Measurements from ENCODE around the gene LPP. TPM values are rescaled to one million over a fixed set of nuclear protein-coding genes. Genes with fewer than 3 reads are reported as not detected.

Gene LPP
- total RNA-seq, 2 experiments from 2014 or later: 27.5 to 31.8 TPM

DNA sequence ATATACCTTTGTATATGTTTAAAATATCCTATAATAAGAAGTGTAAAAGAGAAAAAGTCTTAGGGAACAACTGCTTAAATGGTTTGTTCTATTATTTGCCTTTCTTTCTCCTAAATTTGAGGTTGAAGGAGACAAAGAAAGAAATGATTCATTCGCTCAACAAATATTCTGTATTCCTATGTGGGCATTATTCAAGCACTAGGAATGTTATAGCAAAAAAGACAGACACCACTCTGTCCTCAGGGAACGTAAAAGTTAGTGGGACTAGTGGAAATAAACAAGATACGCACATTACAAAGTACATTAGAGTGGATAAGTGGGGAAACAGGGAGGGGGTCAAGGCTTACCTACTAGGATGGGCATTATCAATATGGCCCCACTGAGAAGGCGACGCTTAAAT, 332.2 kb downstream of the LPP start:
- no peak overlapping the region for H3K4me3 Mint-ChIP-seq
- peaks cover 5% of the 10 kb centered on the region for H3K9me3 Mint-ChIP-seq
- H3K27me3 Mint-ChIP-seq (ENCODE audit: low read depth): no peaks in the 10 kb centered on the region
- peaks cover 25% of the 10 kb centered on the region for H3K36me3 Mint-ChIP-seq (ENCODE audit: low read depth)
- CTCF ChIA-PET: no interaction called here
- DNase-seq: no peak
- no peak overlapping the region for H3K27ac Mint-ChIP-seq
- peaks cover 4% of the 10 kb centered on the region for H3K4me1 Mint-ChIP-seq (ENCODE audit: low read depth)
- intact Hi-C loops (cut with micrococcal nuclease): no loop called here

DNA sequence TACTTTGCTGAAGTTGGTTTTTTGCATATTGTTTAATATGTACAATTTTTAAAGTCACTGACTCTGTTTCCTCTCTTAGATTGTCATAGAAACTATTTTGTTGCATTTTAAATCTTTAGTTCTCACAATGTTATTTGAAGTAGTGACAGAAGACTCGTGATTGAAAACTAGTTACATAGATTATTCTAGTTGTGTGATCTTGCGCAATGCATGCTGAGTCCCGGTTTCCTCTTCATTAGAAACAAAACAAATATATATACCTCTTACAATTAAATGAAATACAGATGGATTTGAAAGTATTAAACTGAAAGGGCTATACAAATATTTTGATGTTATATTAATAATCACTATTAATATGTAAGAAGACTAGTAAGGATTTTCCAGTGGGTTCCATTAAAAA, 333.0 kb downstream of the LPP start:
- Mint-ChIP-seq H3K27ac (no peak overlapping the region), H3K9me3 (peaks cover 4% of the 10 kb centered on the region), H3K36me3 (ENCODE audit: low read depth) (peaks cover 22% of the 10 kb centered on the region), H3K27me3 (ENCODE audit: low read depth) (no peaks in the 10 kb centered on the region), H3K4me3 (no peak overlapping the region), H3K4me1 (ENCODE audit: low read depth) (peaks cover 3% of the 10 kb centered on the region)
- intact Hi-C loops (cut with micrococcal nuclease): no loop called here
- DNase-seq: no peak
- CTCF ChIA-PET: no interaction called here

DNA sequence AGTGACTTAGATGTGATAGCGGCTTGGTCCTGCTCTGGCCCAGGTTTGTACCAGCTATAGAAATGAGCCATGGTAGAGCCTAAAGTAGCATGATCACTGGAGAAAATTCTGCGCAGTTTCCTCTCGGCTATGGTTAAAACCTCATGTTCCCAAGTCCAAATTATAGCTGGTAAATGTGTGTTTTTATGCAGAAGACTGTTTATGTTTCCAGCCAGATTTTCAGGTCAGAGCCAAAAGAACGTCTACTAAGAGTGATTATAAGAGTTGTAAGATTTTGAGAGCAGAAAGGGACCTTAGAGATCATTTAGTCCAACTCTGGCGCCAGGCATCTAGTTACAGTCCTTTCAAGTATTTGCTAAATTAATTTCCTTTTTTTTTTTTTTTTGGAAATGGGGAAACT, 333.7 kb downstream of the LPP start:
- intact Hi-C loops (cut with micrococcal nuclease): no loop called here
- Mint-ChIP-seq H3K27me3 (ENCODE audit: low read depth) (no peaks in the 10 kb centered on the region), H3K4me3 (no peak overlapping the region), H3K27ac (no peak overlapping the region), H3K9me3 (no peaks in the 10 kb centered on the region), H3K4me1 (ENCODE audit: low read depth) (no peaks in the 10 kb centered on the region), H3K36me3 (ENCODE audit: low read depth) (peaks cover 21% of the 10 kb centered on the region)
- no peak for DNase-seq
- CTCF ChIA-PET: no interaction called here

DNA sequence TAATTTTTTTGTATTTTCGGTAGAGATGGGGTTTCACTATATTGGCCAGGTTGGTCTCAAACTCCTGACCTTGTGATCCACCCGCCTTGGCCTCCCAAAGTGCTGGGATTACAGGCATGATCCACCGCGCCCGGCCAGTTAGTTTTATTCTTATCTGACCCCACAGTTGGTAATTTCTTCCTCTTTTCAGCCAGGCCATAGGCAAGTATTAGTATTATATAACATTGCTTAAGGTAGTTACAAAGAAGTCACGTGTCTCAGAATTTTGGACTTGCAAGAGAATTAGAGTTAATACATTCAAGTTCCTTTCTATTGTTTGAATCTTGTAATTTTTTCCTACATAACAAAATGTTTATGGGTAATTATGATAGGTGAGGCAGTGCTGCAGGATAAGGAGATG, 334.8 kb downstream of the LPP start:
- H3K9me3 Mint-ChIP-seq: no peaks in the 10 kb centered on the region
- CTCF ChIA-PET: no interaction called here
- H3K4me1 Mint-ChIP-seq (ENCODE audit: low read depth): no peaks in the 10 kb centered on the region
- no peak overlapping the region for H3K27ac Mint-ChIP-seq
- DNase-seq: no peak
- no peak overlapping the region for H3K4me3 Mint-ChIP-seq
- intact Hi-C loops (cut with micrococcal nuclease): no loop called here
- no peaks in the 10 kb centered on the region for H3K27me3 Mint-ChIP-seq (ENCODE audit: low read depth)
- H3K36me3 Mint-ChIP-seq (ENCODE audit: low read depth): peaks cover 22% of the 10 kb centered on the region

DNA sequence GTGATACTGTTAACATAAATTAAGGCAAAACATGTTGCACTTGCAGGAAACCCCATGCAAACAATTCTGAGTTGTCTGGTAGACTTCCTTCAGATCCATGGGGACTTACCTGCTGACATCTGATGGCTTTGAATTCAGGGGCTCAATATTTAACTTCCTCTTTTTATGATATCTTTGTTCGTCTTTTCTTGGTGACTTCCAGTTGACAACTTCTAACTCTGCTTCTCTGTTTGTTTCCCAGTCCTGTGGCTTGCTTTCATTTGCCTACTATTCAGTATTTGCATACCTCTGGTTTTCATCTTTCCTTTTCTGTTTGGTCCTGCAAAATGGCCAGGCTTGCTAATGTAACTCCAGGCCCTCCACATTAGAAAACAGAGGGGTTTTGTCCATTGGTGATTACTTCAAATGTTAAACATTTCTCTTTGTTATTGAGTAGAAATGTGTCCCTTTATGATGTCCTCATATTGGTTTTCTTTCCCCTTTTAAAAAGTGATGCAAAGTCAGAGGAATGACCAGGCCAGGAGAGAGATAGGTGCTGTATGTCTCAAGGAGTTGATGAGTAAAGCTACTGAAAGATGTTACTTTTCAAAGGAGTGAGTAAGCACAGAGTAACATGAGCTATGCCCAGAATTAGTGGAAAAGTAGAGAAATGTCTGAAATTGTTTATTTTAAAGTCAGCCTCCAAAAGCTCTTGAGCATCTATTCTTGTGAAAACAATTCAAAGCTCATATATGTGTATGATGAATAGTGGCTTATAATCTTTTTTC, 335.9 kb downstream of the LPP start:
- H3K27ac Mint-ChIP-seq: no peak overlapping the region
- no peaks in the 10 kb centered on the region for H3K9me3 Mint-ChIP-seq
- H3K4me3 Mint-ChIP-seq: no peak overlapping the region
- DNase-seq: no peak
- no peaks in the 10 kb centered on the region for H3K27me3 Mint-ChIP-seq (ENCODE audit: low read depth)
- intact Hi-C loops (cut with micrococcal nuclease): no loop called here
- no peaks in the 10 kb centered on the region for H3K4me1 Mint-ChIP-seq (ENCODE audit: low read depth)
- CTCF ChIA-PET: no interaction called here
- H3K36me3 Mint-ChIP-seq (ENCODE audit: low read depth): peaks cover 14% of the 10 kb centered on the region

DNA sequence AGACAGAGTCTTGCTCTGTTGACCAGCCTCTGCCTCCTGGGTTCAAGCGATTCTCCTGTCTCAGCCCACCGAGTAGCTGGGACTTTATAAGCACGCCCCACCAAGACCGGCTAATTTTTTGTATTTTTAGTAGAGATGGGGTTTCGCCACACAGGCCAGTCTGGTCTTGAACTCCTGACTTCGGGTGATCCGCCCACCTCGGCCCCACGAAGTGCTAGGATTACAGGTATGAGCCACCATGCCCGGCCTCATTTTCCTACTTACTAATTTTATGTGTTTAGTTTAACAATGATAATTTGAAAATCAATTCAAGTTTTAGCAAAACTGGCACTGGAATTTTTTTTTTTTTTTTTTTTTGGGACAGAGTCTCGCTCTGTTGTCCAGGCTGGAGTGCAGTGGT, 336.5 kb downstream of the LPP start:
- Mint-ChIP-seq H3K36me3 (ENCODE audit: low read depth) (peaks cover 10% of the 10 kb centered on the region), H3K4me3 (no peak overlapping the region), H3K27ac (no peak overlapping the region), H3K9me3 (no peaks in the 10 kb centered on the region), H3K27me3 (ENCODE audit: low read depth) (no peaks in the 10 kb centered on the region), H3K4me1 (ENCODE audit: low read depth) (no peaks in the 10 kb centered on the region)
- CTCF ChIA-PET: no interaction called here
- intact Hi-C loops (cut with micrococcal nuclease): no loop called here
- no peak for DNase-seq

GRCh38 chr3:188491276-188491687, 337.3 kb downstream of the LPP start:
- H3K27ac Mint-ChIP-seq: no peak overlapping the region
- no peaks in the 10 kb centered on the region for H3K27me3 Mint-ChIP-seq (ENCODE audit: low read depth)
- CTCF ChIA-PET: interaction anchor here (0.8 kb wide), 1 partner anchor 16 kb away, joined by 3 read pairs; no protein-coding TSS in a partner anchor
- H3K9me3 Mint-ChIP-seq: no peaks in the 10 kb centered on the region
- peaks cover 10% of the 10 kb centered on the region for H3K36me3 Mint-ChIP-seq (ENCODE audit: low read depth)
- no peak for DNase-seq
- no peaks in the 10 kb centered on the region for H3K4me1 Mint-ChIP-seq (ENCODE audit: low read depth)
- intact Hi-C loops (cut with micrococcal nuclease): no loop called here
- no peak overlapping the region for H3K4me3 Mint-ChIP-seq

GRCh38 chr3:188496390-188496789, 342.4 kb downstream of the LPP start:
- Mint-ChIP-seq H3K36me3 (ENCODE audit: low read depth) (peaks cover 7% of the 10 kb centered on the region), H3K4me3 (no peak overlapping the region), H3K27me3 (ENCODE audit: low read depth) (no peaks in the 10 kb centered on the region), H3K4me1 (ENCODE audit: low read depth) (peaks cover 2% of the 10 kb centered on the region), H3K27ac (no peak overlapping the region), H3K9me3 (peaks cover 2% of the 10 kb centered on the region)
- DNase-seq: no peak
- CTCF ChIA-PET: no interaction called here
- intact Hi-C loops (cut with micrococcal nuclease): no loop called here

DNA sequence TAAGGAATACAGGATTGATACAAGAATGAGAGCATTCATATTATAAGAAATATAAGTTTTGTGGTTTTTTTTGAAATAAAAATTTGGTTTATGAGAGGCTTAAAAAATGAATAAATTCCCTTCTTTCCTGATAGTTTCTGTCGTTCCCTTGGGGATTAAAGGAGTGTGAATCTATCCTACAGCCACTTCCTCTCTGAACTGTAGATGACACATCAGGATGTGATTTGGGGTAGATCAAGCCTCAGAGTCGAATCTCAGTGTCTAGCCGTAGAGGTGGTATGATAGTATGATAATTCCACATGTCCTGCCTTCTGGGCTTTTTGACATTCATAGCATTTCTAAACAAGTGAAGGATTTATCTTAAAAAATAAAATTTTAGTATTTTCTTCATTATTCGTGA, 343.1 kb downstream of the LPP start:
- CTCF ChIA-PET: interaction anchor here (0.7 to 0.9 kb wide), 2 partner anchors 22 to 756 kb away, joined by 3 read pairs; no protein-coding TSS in a partner anchor
- Mint-ChIP-seq H3K36me3 (ENCODE audit: low read depth) (peaks cover 6% of the 10 kb centered on the region), H3K4me3 (no peak overlapping the region), H3K27me3 (ENCODE audit: low read depth) (no peaks in the 10 kb centered on the region), H3K4me1 (ENCODE audit: low read depth) (peaks cover 2% of the 10 kb centered on the region), H3K27ac (no peak overlapping the region), H3K9me3 (peaks cover 4% of the 10 kb centered on the region)
- DNase-seq: no peak
- intact Hi-C loops (cut with micrococcal nuclease): no loop called here

DNA sequence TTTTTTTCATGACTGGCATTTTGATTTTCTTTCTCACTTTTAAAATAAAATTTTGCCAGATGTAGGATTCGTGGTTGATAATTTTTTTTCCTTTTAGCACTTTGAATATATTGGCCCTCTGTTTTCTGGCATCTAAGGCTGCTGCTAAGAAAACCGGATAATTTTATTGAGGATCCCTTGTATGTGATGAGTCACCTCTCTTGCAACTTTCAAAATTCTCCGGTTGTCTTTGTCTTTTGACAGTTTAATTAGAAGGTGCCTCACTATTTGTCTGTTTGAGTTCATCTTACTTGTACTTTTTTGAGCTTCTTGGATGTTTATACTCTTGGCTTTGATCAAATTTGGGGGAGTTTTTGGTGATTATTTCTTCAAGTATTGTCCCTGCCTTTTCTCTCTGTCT, 349.7 kb downstream of the LPP start:
- no peak for DNase-seq
- Mint-ChIP-seq H3K36me3 (ENCODE audit: low read depth) (peaks cover 19% of the 10 kb centered on the region), H3K27me3 (ENCODE audit: low read depth) (no peaks in the 10 kb centered on the region), H3K9me3 (peaks cover 25% of the 10 kb centered on the region), H3K4me1 (ENCODE audit: low read depth) (peaks cover 11% of the 10 kb centered on the region), H3K4me3 (no peak overlapping the region), H3K27ac (no peak overlapping the region)
- CTCF ChIA-PET: no interaction called here
- intact Hi-C loops (cut with micrococcal nuclease): no loop called here

DNA sequence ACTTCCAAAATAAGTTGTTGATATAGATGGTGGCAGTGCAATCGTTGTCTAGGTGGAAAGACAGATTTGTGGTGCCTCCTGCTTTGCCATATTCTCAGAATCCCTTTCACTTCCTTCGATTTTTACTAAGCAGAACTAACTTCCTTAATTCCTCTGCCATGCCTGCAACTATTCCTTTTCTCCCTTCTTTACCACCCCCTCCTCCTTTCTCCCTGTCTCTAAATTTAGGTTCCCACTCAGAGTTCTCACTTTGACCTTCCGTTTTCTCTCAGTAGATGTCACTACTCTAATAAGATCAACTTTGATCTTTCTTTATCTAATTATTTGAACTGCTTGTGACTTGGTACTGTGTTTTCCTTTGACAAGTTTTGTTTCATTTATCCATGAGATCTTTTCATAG, 351.2 kb downstream of the LPP start:
- intact Hi-C loops (cut with micrococcal nuclease): no loop called here
- DNase-seq: no peak

DNA sequence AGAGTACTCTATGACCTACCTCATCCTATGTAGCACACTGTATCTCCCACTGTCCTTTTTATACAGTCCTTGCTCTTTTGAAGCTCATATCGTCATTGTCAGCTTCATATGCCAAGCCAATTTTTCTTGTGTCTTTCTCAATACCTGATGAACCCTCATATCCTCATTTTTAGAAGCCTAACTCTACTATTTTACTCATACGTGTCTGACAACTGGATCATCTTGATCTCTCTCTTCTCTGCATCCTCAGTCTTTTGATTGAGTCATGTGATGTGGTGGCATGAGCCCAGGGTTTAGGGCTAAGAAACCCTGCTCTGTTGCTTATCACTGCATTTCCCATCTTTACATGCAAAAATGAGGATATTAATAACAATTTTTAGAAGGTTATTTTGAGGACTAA, 352.0 kb downstream of the LPP start:
- Mint-ChIP-seq H3K27ac (no peak overlapping the region), H3K36me3 (ENCODE audit: low read depth) (peaks cover 19% of the 10 kb centered on the region), H3K27me3 (ENCODE audit: low read depth) (no peaks in the 10 kb centered on the region), H3K4me3 (no peak overlapping the region), H3K9me3 (peaks cover 23% of the 10 kb centered on the region), H3K4me1 (ENCODE audit: low read depth) (peaks cover 9% of the 10 kb centered on the region)
- intact Hi-C loops (cut with micrococcal nuclease): no loop called here
- no peak for DNase-seq
- CTCF ChIA-PET: no interaction called here

More for the DNA sequence above, 351.2 kb downstream of the LPP start:
- CTCF ChIA-PET: no interaction called here
- H3K4me3 Mint-ChIP-seq: no peak overlapping the region
- peaks cover 25% of the 10 kb centered on the region for H3K9me3 Mint-ChIP-seq
- H3K36me3 Mint-ChIP-seq (ENCODE audit: low read depth): peaks cover 20% of the 10 kb centered on the region
- H3K27me3 Mint-ChIP-seq (ENCODE audit: low read depth): no peaks in the 10 kb centered on the region
- no peak overlapping the region for H3K27ac Mint-ChIP-seq
- H3K4me1 Mint-ChIP-seq (ENCODE audit: low read depth): peaks cover 11% of the 10 kb centered on the region

DNA sequence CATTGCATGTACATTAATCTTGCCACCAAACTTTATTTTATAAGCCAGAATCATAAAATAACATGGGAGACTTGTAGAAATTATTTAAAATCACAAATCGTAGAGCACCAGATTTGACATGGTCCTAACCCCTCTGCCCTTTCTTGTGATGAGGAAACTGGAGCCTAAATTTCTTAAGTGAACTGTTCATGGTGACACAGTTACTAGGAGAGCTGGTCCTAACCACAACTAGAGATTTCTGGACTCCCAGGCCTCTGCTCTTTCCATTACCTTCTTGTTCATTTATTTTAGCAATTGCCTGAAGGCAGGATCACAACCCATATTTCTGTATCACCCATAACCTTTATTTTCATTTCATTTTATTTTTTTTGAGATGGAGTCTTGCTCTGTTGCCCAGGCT, 352.5 kb downstream of the LPP start:
- H3K9me3 Mint-ChIP-seq: peaks cover 23% of the 10 kb centered on the region
- no peak overlapping the region for H3K27ac Mint-ChIP-seq
- CTCF ChIA-PET: no interaction called here
- no peak overlapping the region for H3K4me3 Mint-ChIP-seq
- H3K27me3 Mint-ChIP-seq (ENCODE audit: low read depth): no peaks in the 10 kb centered on the region
- H3K4me1 Mint-ChIP-seq (ENCODE audit: low read depth): peaks cover 9% of the 10 kb centered on the region
- intact Hi-C loops (cut with micrococcal nuclease): no loop called here
- DNase-seq: no peak
- H3K36me3 Mint-ChIP-seq (ENCODE audit: low read depth): peaks cover 19% of the 10 kb centered on the region

Data from activated naive CD4-positive, alpha-beta T cell treated with anti-CD3 and anti-CD28 coated beads for 36 hours (primary cell).